Activated CD4-positive, CD25-positive, alpha-beta regulatory T cell (primary cell): Measurements from ENCODE around the gene ELOA2.
"Not testable (repeated sequence)": the region's sequence is repeated elsewhere in the genome, so short reads cannot be mapped to it uniquely, and the experiment has no call there.

Source experiments
- DNase-seq, 4 experiments: peaks; one replicate each; lab custom pipeline; 2025; lab: John Stamatoyannopoulos, UW

ELOA2 gene

GRCh38 chr18:47035156-47035671 lies at the start of gene ELOA2:
Gene ELOA2, minus strand, starts transcription at chr18:47035621. Its CDS starts 357 bp downstream, at chr18:47035264.
- DNase-seq = no peak

DNA sequence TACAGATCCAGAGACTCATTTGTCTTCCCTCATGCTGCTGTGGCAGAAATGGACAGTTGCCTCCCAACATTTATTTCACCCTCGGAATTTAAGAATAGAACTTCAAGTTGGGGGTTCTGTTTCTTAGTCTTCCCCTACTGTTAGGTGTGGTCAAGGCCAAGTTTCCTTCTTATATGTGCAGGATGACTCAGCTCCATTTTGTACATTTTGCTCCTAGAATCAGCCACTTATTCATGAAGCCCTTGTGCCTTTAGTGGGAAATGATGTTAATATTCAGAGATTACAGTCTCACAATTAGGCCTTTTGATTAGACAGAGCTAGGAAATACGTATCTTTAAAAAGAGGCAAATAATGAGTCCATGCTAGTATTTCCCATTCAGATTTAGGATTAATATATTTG lies 46.2 kb upstream of the ELOA2 start:
- no peak for DNase-seq

DNA sequence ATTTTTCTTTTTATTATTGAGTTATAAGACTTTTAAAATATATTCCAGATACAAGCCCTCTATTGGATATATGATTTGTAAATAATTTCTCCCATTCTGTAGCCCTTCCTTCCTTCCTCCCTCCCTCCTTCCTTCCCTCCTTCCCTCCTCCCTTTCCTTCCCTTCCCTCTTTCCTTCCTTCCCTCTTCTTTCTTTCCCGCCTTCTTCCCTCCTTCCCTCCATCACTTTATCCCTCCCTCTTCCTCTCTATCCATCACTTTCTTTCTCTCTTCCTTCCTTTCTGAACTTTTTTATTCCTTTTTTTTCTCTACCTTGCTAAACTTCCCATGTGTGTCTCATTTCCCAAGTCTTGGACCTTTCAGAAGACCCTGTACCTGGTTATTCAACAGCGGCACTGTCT lies 45.5 kb upstream of the ELOA2 start:
- DNase-seq = no peak

DNA sequence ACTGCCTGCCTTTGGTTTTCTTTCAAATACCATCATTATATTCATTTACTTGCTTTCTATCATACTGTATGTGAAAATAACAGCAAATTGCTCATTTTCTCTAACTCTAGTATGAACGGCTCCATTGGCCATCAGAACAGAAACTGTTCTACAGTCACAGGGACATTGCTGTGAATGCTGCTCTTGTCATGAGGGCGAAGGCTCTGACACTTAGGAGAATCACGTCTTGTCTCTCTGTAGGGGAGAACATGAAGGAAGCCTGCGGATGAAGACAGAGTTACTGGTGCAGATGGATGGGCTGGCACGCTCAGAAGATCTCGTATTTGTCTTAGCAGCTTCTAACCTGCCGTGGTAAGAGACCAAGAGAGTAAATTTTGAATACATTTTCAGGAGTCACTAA lies 41.7 kb upstream of the ELOA2 start:
- no peak for DNase-seq

GRCh38 chr18:47075098-47075883 lies 39.9 kb upstream of the ELOA2 start:
- DNase-seq = no peak

GRCh38 chr18:47067648-47068047 lies 32.2 kb upstream of the ELOA2 start:
- DNase-seq = no peak

- DNase-seq = no peak
These were observed 27.7 kb upstream of the ELOA2 start for GRCh38 chr18:47063096-47063495.

DNA sequence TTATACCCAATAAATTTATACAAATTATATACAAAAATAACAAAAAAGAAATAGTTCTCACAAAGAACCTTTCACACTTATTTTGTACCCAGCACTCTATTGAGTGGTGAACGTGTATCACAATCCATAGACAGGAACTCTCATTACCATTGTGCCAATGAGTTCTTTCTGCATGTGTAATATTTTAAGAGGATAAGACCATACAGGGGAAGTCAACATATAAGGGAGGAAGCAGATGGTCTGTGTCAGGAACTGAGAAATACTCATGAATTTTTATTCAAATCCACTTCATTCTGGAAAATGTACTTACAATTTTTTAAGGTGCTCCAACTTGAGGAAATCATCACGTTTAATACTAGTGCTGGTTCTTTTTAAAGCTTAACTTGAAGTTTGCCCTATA lies 27.1 kb upstream of the ELOA2 start:
- DNase-seq = no peak

- DNase-seq = no peak
These were observed 18.9 kb upstream of the ELOA2 start for GRCh38 chr18:47054369-47054768.

- DNase-seq = no peak
These were observed 15.0 kb upstream of the ELOA2 start for GRCh38 chr18:47050468-47050867.

- no peak for DNase-seq
These were observed 5.6 kb upstream of the ELOA2 start for GRCh38 chr18:47040982-47041381.

- no peak for DNase-seq
These were observed 1.6 kb upstream of the ELOA2 start for GRCh38 chr18:47036927-47037578.

- DNase-seq = no peak
These were observed 965 bp upstream of the ELOA2 start for GRCh38 chr18:47036298-47036874.

DNA sequence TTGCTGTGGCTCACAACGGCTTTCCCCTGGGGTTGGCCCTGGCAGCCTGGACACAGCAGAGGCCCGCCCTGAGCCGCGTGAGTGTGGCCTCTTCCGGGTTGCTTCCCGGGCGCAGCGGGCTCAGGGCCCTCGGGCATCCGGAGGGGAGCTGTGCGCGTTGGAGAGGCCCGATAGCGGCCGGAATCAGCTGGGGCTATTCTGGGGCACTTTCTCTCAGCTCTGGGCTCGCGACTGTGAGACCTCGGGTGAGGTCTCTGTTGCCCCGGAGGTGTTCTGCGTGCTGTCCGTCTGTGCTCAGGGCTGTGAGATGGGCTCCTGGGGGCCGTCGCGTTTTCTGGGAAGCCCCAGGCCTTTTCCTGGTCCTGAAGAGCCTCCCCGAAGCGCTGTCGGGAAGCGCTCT lies 830 bp downstream of the ELOA2 start:
- not testable (repeated sequence) for DNase-seq

GRCh38 chr18:47032945-47033344 lies 2.5 kb downstream of the ELOA2 start:
- DNase-seq = no peak

- not testable (repeated sequence) for DNase-seq
These were observed 4.5 kb downstream of the ELOA2 start for GRCh38 chr18:47030887-47031286.

DNA sequence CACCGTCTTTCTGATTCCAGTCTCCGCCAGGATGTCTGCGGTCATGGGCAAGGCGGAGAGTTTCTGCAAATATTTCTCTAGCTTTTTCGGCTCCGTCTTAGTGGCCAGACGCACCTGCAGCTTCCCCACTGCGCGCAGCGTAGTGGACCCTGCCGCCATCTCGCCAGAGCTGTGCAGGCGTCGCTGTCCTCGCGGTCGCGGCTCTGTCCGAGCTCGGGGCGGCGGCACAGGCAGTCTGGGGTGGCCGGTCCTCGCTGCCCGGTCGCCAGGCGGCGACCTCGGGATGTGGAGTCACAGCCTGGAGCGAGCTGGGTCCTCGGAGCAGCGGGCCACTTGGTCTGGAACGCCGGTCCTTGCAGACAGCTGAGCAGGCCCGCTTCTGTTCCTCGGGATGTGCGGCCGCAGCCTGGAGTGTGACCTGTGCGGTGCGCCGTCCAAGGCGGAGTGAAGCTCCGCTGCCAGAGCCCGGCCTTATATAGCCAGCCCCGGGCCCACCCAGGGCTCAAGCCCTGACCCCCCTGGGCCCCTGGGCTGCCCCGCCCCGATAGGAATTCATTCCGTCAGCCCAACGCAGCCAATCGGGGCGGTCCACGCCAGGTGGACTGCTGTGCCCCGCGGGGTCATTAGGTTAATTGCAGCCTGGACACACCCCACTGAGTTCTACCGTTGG lies 5.6 kb downstream of the ELOA2 start:
- not testable (repeated sequence) for DNase-seq

DNA sequence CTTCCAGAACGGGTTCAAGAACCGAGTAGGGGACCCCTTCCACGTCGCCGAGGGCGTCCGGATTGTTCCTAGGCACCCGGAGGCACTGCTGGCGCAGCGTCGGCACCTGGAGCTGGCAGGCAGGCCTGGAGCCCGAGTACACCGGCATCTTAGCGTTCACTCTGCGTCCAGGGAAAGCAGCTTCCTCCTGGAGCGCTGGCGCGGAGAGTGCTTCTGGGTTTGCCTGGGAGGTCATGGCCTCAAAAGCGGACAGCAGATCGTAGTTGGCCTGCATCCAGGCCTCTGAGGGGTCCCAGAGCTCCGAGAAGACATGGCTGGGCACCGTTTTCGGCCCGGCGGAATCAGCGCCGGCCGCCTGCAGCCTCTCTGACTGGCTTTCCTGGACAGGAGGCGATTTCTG lies 6.7 kb downstream of the ELOA2 start:
- not testable (repeated sequence) for DNase-seq

DNA sequence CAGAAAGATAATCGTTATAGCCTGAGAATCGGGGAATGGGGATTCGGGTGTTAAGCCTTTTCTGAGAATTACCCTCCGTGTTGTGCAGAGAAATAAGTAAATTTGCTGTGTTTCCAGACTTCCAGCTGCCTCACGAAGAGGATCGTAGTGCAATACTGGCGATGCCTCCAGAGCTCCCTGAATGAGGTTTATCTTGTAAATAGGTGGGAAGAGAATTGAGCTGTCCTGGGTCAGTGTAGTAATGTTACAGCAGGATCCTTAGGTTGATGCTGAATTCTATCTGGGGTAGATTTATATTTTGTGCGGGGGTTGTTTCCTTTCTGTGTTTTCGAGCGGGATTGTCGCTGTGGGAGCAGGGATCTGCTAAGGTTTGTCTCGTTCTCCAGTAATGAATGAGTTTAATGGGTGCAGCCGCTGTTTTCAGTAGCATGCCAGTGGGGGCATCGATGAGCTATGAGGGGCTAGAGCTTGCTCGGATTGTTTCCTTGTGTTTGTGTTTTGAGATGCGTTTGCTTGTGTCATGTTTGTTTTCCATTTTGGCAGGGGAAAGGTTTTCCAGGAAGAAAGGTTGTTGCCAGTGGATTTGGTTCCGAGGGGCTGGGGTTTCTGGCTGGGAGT lies 9.8 kb downstream of the ELOA2 start:
- DNase-seq = not testable (repeated sequence)

- not testable (repeated sequence) for DNase-seq
These were observed 11.5 kb downstream of the ELOA2 start for GRCh38 chr18:47023769-47024465.

GRCh38 chr18:47022821-47023220 lies 12.6 kb downstream of the ELOA2 start:
- not testable (repeated sequence) for DNase-seq
